CD4-positive, alpha-beta T cell treated with Interferon gamma for 1 hour (primary cell): ENCODE data around the gene SCAND1.
"Not testable (repeated sequence)": the region's sequence is repeated elsewhere in the genome, so short reads cannot be mapped to it uniquely, and the experiment has no call there.

Source experiments
- DNase-seq: peaks from one replicate; pipeline ENCODE4 v3.0.0-alpha.2; 2020

The SCAND1 gene

DNA sequence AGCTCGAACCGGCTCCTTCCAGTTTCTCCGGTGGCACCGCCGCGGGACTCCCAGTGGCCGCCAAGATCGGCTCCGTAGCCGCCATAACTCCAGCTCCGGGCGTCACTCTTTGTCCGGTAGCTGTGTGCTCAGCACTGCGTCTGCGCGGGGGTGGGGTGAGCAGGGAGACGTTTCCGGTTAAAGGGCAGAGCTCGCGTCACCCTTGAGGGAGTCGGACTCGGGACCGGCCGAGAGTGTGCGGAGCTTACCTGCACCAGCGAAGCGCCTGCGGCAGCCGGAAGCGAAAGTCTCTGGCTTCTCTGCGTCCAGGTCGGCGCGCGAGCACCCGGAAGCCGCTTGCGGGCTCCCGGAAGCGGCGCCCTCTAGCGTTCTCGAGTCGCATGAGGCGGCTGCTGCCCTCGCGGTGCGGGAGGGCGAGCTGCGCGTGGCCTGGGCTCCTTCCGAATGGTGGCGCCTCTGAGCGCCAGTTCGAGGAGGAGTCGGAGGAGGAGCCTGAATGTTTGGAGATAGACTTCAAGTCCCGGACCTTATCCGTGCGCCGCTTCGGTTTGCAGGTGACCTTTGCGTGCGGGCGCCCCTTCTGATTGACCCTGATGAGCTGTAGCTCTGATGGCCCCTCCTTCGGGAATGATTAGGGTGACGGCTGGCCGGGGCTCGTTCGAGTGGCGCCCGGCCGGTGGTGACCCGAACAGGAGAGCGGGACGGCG is at the start of gene SCAND1:
SCAND1 (minus strand) TSS at position 303 of the 707 bp plus-strand sequence; CDS start at position 85, 218 bp downstream.
- DNase-seq: peak; percentile 99

DNA sequence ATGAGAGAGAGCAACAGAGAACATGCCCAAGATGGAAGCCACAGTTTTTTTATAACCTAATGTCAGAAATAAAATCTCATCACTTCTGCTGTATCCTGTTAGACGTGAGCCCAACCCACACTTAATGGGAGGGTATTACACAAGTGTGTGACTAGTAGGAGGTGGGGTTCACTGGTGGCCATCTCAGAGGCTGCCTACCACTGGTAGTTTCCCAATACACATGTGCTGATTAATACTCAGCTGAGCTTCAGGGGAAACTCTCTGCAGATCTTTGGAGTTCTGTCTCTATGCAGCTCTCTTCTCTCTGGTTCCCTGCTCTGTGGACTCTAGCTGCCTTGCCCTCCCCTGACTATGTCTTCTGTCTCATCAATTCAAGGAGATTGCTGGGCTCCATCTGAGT is 49.7 kb upstream of the SCAND1 start:
- DNase-seq: no peak

DNA sequence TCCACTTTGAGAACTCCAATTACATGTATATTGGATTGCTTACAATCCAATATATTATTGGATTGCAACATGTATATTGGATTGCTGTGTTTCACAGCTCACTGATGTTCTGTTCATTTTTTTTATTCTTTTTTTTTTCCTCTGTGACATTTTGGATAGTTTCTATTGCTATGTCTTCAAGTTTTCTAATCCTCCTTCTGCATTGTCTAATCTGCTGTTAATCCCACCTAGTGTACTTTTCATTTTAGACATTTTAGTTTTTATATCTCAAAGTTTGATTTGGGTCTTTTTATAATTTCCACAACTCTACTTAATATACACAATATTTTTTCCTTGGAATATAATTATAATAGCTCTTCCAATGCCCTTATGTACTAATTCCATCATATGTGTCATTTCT is 48.6 kb upstream of the SCAND1 start:
- DNase-seq: no peak

DNA sequence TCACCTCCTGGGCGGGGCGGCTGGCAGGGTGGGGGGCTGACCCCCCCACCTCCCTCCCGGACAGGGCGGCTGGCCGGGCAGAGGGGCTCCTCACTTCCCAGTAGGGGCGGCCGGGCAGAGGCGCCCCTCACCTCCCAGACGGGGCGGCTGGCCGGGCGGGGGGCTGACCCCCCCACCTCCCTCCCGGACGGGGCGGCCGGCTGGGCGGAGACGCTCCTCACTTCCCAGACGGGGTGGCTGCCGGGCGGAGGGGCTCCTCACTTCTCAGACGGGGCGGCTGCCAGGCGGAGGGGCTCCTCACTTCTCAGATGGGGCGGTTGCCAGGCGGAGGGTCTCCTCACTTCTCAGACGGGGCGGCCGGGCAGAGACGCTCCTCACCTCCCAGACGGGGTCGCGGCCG is 47.0 kb upstream of the SCAND1 start:
- DNase-seq: not testable (repeated sequence)

DNA sequence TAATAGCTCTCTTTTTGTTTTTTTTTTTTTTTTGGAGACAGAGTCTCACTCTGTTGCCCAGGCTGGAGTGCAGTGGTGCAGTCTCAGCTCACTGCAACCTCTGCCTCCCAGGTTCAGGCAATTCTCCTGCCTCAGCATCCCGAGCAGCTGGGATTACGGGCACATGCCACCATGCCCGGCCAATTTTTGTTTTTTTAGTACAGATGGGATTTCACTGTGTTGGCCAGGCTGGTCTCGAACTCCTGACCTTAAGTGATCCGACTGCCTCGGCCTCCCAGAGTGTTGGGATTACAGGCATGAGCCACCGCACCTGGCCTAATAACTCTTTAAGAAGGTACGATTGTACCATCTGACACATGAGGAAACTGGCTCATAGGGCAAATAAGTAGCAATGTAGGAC is 42.2 kb upstream of the SCAND1 start:
- not testable (repeated sequence) for DNase-seq

DNA sequence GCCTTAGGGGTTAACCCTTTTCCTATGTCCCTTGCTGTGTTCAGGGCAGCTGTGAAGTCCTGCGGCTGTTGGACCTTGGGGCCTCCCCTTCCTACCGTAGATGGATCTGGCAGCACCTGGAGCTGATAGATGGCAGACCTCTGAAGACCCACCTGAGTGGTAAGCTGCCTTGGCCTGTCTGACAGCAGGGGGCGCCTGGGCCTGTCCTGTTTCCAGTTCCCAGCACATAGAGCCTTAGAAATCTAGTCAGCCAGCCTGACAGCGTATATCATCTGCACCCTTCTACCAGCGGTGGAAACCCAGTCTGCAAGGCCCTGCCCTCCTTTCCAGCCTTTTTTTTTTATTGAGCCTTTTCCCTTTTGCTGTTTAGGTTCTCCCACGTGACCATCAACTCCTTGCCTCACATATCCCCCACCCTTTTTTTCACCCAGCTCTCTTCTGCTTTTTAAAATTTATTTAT is 40.7 kb upstream of the SCAND1 start:
- peak; percentile 75 for DNase-seq

DNA sequence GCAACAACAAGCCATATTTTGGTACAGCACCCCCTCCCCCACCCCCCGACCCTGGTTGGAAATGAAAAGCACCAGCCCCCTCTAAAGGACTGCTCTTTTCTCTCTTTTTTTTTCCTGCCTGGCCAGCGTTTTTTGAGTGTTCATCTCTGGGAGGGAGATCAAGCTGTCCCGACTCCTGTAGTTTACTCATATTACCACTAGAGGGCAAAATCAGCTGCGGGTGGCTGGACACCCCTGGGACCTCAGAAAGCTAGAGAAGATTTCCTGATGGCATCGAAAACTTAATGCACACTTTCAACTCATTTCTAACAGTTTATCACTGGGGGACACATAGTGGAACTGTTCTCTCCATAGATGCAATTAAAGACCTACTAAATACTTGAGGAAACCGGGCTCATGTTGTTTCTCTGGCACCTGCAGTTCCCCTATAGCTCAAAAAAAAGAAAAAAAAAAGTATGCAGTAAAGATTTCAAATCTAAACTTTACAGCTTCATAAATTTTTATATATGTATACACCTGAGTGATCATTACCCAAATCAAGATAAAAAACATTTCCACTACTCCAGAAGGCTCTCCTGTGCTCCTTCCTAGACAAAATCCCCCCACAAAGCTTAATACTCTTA is 38.5 kb upstream of the SCAND1 start:
- DNase-seq: peak; percentile 41

DNA sequence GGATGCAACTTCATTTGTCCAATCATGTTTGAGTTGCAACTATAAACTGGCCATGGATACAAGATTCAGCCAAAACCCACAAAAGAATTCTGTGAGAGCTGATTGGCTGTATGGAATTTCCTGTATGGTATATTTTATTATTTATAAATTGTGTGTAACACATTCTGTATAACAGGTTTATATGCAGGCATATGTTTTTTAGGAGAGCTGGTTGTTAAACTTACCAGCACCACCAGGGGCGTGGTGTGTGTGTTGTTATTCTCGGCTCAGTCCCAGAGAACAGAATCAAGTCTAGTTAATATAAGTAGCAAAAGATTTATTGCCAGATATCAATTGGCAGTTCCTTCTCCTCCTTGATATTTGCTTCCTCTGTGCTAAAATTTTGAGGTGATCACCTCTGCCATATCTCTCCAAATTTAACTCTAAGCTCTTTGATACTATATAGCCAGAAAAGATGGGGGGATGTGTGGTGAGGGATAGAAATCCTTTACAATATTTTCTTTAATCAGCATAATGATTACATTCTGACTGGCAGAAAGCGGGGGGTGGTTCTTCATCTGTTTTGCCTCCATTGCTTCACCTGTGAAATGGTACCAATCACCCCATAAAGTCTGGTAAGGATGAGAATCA is 37.0 kb upstream of the SCAND1 start:
- no peak for DNase-seq

DNA sequence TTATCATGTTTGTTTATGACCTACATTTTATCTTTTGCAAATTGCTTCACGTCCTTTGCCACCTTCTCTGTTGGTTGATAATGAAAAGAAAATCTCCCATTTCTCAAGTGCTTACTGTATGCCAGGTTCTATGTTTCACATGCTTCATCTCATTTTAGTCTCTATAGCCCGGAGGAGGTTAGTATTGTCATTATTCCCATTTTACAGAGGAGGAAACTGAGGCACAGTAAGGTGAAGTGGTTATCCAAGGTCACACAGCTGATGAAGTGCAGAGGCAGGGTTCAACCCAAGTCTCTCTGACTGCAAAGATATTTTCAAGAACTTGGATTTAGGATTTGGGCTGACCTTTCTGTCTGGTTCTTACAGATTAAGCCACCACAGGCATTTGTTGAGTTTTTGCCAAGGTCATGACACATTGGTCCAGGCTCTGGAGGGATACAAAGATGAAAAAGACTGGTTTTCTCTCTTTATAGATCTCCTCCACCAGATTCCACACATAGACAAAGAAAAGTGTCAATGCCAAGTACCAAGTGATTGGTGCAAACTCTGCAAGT is 34.7 kb upstream of the SCAND1 start:
- no peak for DNase-seq

DNA sequence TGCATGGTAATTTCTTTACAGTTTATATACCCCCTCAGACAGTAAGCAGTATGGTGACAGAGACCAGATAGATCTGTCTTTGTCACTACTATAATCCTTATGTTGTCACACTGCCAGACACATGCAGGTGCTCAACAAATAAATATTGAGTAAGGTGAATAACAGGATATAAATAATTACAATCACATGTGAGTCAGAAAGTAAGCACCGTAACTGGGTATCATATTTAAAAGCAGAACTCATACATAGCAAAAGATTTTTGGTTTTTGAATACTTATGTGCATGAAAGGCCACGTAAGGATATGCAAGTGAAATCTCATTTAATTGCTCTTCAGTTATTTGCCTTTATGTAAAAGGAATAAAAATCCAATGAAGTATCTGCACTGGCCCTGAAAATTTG is 31.5 kb upstream of the SCAND1 start:
- DNase-seq: no peak

DNA sequence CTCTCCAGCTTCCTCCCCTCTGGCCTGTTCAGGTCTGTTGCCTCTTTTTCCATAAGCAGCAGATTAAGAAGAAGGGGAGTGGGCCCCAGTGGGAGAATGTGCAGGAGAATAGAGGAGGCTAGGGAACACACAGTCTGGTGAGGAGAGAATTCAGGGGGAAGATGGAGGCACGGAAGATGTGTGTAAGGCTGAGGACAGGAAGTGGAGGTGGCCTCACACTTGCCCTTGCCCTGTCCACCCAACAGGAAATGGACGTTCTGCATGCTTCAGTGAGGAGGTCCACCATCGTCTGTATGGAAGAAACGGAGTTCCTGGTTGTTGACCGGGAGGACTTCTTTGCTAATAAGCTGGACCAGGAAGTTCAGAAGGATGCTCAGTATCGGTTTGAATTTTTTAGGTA is 30.1 kb upstream of the SCAND1 start:
- DNase-seq: no peak

DNA sequence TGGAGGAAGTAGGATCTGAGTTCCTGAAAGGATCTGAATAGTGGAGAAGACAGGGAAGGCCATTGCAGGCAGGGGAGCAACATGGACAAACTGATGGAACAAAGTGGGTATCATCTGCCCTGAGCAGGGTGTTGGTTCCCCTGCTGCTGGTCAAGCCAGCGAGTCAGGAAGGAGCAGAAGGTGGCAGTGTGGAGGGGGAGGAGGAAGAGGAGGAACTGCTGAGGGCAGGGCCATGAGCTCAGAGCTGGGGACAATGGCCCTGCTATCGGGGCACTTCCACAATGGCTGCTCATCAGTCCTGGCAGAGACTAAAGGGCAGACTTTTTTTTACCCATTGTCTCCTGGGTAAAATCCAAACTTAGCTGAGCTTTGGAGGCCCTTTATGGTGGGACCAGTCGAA is 27.7 kb upstream of the SCAND1 start:
- DNase-seq: peak; percentile 7

DNA sequence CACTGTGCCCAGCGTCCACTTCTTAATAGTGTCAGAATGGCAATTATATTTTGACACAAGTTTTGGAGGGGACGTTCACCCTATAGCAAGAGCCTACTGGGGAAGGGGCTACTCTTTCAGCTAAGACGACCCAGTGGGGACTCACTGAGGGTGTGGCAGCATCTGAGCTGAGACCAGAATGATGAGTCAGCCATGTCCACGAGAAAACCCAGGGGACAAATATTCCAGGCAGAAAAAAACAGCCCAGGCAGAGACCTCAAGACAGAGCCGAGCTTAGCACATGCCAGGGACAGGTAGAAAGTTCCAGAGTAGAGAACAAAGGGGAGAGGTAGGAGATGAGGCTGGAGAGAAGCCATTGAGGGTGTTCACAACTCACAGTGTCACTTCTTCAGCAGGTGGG is 25.2 kb upstream of the SCAND1 start:
- DNase-seq: no peak

DNA sequence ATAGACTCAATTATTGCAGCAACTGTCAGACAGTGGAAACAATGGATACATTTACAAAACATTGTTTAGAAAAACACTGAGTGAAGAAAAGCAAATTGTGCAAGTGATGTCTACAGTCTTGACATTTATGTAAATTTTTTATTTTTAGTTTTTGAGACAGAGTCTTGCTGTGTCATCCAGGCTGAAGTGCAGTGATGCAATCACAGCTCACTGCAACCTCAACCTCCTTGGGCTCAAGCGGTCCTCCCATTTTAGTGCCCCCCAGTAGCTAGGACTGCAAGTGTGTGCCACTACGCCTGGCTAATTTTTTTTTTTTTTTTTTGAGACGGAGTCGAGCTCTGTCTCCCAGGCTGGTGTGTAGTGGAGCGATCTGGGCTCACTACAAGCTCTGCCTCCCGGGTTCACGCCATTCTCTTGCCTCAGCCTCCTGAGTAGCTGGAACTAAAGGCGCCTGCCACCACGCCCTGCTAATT is 23.8 kb upstream of the SCAND1 start:
- peak; percentile 11 for DNase-seq

DNA sequence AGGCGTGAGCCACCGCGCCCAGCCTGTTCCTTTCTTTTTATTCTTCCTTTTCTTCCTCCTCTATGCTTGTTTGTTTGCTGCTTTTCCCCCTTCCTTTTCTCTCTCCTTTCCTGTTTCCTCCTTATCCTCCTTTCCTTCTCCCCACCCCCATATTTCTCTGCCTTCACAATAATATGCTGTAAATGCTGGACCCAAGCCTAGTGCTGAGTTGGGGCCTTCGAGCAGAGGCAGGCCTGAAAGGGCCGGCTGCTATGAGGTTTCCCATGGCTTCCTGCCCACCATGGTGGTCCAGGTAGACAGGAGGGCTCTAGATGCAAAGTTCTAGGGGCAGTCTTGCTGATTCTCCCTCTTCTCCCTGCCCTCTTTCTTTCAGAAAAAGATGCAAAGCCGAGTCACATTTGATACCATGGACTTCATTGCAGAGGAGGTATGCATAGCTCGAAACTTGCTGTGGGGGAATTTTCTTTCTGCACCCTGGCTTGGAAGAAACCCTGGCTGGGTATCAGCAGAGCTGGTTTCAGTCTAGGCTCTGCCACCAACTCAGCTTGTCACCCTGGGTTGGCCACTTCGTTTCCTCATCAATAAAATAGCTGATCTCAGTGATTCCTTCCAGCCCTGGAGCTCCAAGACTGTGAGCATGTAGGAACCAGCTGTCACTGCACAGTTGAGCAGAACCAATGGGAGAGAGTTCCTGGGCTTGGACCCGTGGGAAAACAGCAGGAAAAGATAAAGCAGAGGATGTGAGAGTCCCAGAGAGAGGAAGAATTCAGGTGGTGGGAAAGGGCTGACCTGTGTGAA is 21.5 kb upstream of the SCAND1 start:
- no peak for DNase-seq

DNA sequence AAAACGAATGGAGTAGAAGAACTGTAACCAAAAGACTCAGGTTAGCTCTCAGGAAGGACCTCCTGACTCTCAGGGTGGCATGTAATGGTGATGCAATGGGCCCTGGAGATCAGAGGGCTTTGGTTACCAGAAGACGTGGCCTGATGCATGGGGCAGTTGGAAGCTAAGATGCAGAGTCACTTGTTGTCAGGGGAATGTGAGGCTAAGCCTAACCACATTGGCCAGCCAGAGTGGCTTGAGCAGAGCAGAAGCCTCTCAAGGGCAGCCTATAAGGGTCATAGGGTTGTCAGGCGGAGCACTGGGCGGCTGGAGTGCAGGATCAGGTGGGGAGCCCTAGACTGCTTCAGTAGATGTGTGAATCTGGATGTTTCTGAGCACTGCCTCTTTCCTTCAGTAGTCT is 20.0 kb upstream of the SCAND1 start:
- no peak for DNase-seq

DNA sequence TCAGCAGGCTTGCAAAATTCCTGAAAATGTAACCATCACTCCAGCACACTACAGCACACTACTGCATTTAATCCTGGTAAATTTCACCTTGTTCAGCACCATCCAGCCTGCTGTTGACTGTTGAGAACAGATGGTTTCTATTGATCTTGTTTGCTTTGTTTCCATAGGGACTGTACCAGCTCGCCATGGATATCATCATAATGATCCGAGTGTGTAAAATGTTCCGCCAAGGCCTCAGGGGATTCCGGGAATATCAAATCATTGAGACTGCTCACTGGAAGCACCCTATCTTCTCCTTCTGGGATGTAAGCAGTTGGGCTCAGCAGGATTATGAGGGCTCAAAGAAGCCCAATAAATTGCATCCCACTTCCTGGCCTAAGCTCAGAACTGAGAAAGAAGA is 18.2 kb upstream of the SCAND1 start:
- DNase-seq: no peak

DNA sequence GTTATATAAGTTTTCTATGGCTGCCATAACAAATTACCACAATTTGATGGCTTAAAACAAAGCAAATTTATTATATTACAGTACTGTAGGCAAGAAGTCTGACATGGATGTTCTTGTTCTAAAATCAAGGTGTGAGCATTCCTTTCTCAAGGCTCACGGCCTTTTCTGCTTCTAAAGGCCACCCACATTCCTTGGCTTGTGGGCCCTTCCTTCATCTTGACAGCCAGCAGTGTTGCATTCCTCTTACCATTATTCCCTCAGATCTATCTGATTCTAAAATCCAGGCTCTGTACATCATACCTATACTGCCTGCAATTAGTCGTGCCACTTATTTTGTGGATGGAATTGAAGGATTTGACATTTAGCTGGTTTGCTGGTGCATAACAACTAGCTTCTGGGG is 17.7 kb upstream of the SCAND1 start:
- no peak for DNase-seq

DNA sequence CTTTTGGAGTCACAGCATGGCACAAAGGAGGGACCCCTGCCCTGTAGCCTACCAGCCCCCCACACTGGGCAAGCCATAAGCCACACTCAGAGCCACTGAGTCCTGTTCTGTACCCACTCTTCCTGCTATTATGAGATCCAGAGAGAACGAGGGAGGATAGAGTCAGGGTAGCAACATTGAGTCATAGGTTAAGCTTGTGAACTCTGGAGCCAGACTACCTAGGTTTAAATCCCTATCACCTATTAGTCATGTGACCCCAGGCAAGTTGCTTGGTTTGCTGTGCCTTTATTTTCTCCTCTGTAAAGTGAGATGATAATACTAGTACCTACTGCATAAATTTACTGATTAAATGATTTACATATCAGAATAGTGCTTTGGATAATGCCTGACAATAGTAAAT is 14.6 kb upstream of the SCAND1 start:
- no peak for DNase-seq

DNA sequence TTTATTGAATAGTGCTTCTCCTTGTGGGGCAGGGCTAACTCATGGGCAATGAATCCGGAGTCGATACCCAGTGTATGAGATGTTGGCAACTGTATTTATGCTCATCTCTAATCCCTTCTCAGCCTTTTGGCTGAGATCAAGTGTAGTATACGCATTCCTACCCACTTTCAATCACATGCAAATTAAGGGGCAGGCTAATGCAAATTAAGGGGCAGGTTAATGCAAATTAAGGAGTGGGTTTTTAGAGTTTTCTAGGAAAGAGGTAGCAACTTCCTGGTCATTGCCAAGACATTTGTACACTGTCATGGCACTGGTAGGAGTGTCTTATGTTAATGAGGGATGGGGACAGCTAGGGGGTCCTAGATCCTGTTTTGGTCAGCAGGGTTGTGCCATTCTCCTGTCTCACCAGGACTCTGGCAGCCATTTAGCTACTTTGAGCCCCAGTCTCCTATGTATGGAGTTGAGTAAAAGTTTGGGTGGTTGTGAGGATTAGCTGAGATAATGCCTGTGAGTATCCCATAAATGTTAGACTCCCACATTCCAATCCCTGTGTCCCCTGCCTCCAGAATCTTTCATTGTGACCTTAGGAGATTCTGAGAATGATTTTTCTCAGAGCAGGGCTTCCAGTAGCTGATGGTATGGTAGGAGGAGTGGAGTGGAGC is 13.8 kb upstream of the SCAND1 start, which contains the start of gene CNBD2:
CNBD2 (plus strand) TSS at position 612 of the 662 bp plus-strand sequence. CDS start 173 bp downstream, outside the sequence.
- no peak for DNase-seq

DNA sequence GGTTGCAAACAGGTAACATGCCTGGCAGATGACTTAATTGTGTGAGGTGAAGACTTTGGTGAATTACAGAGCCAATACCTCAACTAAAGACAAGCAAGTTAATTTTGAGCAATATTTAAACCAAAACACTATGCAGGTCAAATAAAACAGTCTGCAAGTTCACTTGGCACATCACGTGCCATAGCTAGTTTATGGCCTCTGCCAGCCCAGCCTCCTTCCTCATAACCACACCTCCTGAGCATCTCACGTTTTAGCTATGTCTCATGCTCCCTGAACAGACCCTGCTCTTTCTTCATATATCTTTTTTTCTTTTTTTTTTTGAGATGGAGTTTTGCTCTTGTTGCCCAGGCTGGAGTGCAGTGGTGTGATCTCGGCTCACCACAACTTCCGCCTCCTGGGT is 9.6 kb upstream of the SCAND1 start:
- DNase-seq: no peak

DNA sequence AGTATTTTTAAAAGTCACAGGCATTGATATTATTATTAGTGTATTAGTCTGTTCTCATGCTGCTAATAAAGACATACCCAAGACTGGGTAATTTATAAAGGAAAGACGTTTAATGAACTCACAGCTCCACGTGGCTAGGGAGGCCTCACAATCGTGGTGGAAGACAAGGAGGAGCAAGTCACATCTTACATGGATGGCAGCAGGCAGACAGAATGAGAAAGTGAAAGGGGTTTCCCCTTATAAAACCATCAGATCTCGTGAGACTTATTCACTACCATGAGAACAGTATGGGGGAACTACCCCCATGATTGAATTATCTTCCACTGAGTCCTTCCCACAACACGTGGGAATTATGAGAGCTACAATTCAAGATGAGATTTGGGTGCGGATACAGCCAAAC is 5.0 kb upstream of the SCAND1 start:
- DNase-seq: not testable (repeated sequence)
